IPS DF 4.7 (cell line): ENCODE results near the gene RANBP1.

Source experiments
- DNase-seq: peaks from one replicate; pipeline ENCODE4 v3.0.0-alpha.2; 2013; ENCODE audit warnings: low spot score; ENCODE audit errors: extremely low read depth

Gene RANBP1

GRCh38 chr22:20123366-20124082 is 7.6 kb downstream of the RANBP1 start:
- no peak for DNase-seq

GRCh38 chr22:20124083-20124787 is 8.3 kb downstream of the RANBP1 start:
- no peak for DNase-seq

GRCh38 chr22:20125201-20126174 is 9.6 kb downstream of the RANBP1 start:
- DNase-seq: no peak

GRCh38 chr22:20126284-20127029 is 10.6 kb downstream of the RANBP1 start:
- DNase-seq: no peak

- no peak for DNase-seq
These were observed 11.5 kb downstream of the RANBP1 start for GRCh38 chr22:20127318-20127868.

GRCh38 chr22:20127869-20128618 is 12.1 kb downstream of the RANBP1 start:
- no peak for DNase-seq

- DNase-seq: no peak
These were observed 12.7 kb downstream of the RANBP1 start for GRCh38 chr22:20128619-20128901.

- no peak for DNase-seq
These were observed 13.2 kb downstream of the RANBP1 start for GRCh38 chr22:20128902-20129746.

- no peak for DNase-seq
These were observed 13.8 kb downstream of the RANBP1 start for GRCh38 chr22:20129747-20130014.

- DNase-seq: no peak
These were observed 14.4 kb downstream of the RANBP1 start for GRCh38 chr22:20130319-20130718.

GRCh38 chr22:20130731-20131596 is 15.1 kb downstream of the RANBP1 start:
- no peak for DNase-seq

GRCh38 chr22:20131597-20131858 is 15.6 kb downstream of the RANBP1 start, which contains the start of gene ZDHHC8:
Gene ZDHHC8, plus strand, starts transcription at chr22:20131804. Its CDS starts 144 bp downstream, at chr22:20131948.
- no peak for DNase-seq

GRCh38 chr22:20131859-20132685 is 16.2 kb downstream of the RANBP1 start:
- DNase-seq: no peak

- no peak for DNase-seq
These were observed 16.9 kb downstream of the RANBP1 start for GRCh38 chr22:20132686-20133246.

GRCh38 chr22:20133930-20134549 is 18.1 kb downstream of the RANBP1 start:
- DNase-seq: no peak

GRCh38 chr22:20135265-20135664 is 19.4 kb downstream of the RANBP1 start:
- DNase-seq: no peak
